T1000 (cell line): ENCODE measurements around the gene SORL1.
A peak's percentile ranks its signal among the peaks of the same experiment; 100 is the strongest.
"Not testable (repeated sequence)": the region's sequence is repeated elsewhere in the genome, so short reads cannot be mapped to it uniquely, and the experiment has no call there.

Experiments
- DNase-seq: peaks from one replicate; lab custom pipeline; 2025; ENCODE audit warnings: mixed read lengths; lab: John Stamatoyannopoulos, UW

SORL1 gene

GRCh38 chr11:121451986-121452608 lies at the start of gene SORL1:
SORL1 (plus strand) TSS chr11:121452314; CDS start chr11:121452332, 18 bp downstream.
- no peak for DNase-seq

DNA sequence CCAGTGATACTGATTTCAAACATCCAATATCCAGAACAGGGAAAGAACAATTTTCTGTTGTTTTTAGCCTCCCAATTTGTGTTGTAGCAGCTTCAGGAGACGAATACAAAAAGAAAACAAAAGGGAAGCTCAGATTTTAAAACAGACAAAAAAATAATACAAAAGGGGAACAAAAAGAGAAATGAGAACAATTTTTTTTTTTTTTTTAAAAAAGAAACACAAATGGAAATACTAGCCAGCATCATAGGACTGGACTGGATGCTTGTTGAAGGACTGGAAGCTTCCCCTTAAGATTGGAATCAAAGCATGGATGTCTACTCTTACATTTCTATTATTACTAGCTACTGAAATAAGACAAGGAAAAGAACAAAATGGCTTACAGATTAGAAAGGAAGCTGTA lies 46.5 kb upstream of the SORL1 start:
- no peak for DNase-seq

GRCh38 chr11:121406291-121406690 lies 45.8 kb upstream of the SORL1 start:
- no peak for DNase-seq

DNA sequence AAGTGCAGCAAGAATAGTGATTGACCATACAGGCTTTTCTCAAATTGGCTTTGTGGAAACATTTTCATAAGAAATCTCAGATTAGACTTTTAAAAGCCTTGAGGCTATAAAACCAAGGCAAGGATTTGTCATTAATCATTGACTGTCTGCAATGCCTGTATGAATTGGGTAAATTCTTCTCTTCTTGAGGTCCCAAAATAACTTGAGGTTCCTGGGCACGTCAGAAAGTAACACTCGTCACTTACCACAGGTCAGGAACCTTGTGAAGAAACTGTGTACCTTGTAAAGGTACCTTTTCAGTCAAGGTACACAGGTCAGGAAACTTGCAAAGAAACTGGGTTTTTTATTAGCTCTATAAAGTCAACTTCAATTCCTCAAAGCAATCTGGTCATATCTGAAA lies 43.3 kb upstream of the SORL1 start:
- DNase-seq, result no peak

DNA sequence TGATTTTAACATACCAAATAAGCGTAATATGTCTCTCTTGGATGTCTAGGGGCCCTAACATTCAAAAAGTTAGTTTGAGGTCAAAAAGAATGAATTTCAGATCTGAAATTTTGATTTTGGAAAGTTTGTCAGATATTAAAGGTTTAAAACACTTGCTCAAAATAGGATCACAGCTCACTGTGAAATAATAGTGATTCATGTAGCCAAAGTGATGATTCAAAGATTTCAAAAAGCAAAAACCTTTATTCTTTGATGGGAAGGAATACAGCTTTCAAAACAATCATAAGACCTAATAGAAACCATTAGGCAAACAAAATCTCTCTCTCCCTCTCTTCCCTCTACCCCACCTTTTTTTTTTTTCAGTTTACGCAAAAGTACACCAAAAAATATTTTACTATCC lies 42.1 kb upstream of the SORL1 start:
- DNase-seq, result not testable (repeated sequence)

DNA sequence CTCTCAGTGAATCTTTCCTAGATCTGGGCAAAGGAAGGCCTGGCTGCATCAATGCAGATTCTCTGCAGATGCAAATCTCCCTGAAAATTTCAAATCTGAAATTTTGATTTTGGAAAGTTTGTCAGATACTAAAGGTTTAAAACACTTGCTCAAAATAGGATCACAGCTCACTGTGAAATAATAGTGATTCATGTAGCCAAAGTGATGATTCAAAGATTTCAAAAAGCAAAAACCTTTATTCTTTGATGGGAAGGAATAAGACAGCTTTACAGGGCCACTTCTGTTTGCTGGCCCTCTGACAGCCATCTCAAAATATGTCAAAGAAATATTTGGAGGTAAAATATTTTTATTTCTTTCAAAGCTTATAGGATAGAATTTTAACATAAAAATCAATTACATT lies 40.8 kb upstream of the SORL1 start:
- DNase-seq, result not testable (repeated sequence)

GRCh38 chr11:121412000-121412587 lies 40.0 kb upstream of the SORL1 start:
- DNase-seq, result no peak

DNA sequence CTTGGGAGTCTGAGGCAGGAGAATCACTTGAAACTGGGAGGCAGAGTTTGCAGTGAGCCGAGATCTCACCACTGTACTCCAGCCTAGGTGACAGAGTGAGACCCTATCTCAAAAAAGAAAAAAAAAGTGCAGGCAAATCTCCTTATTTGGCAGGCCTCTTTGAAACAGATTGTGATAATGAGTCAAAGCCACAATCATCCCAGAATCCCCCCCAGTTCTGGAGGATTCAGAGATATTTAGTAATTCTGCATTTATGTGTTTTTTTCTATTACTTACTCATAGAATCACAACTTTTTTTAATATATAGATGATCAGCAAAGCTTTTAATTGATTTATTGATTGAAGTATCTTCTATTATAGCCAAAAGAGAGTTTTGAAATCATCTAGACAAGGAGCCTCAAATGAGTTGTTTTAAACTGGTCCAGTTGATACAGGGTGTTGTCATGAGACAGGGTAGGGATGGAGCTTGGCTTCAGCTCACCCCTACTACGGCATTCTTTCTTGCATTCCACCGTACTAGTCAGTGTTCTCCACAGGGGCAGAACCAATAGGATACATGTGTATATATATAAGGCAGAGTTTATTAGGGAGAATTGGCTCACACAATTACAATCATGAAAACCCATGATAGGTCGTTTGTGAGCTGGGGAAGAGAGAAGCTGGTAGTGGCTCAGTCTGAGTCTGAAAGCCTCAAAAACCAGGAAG lies 39.3 kb upstream of the SORL1 start:
- no peak for DNase-seq

- no peak for DNase-seq
These were observed 37.8 kb upstream of the SORL1 start for GRCh38 chr11:121414141-121414913.

- no peak for DNase-seq
These were observed 36.3 kb upstream of the SORL1 start for GRCh38 chr11:121415856-121416255.

GRCh38 chr11:121417055-121417551 lies 35.0 kb upstream of the SORL1 start:
- peak; percentile 46 for DNase-seq

DNA sequence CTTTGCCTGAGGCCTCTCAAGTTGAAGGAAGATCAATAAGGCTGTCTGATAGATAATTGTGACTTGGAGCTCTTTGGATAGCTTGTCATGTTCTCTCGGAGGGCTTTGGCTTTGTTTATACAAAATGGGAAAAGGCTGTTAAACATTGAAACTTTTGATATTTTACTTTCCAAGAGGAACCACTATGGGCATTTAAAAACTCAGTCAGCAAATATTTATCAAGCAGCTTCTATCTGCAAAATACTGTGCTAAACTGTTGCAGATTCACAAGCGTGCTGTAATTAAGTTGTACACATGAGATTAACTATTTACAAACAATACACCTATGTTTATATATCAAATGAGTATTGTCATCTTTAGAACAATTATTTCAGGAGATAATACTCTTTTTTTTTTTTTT lies 34.5 kb upstream of the SORL1 start:
- DNase-seq, result no peak

DNA sequence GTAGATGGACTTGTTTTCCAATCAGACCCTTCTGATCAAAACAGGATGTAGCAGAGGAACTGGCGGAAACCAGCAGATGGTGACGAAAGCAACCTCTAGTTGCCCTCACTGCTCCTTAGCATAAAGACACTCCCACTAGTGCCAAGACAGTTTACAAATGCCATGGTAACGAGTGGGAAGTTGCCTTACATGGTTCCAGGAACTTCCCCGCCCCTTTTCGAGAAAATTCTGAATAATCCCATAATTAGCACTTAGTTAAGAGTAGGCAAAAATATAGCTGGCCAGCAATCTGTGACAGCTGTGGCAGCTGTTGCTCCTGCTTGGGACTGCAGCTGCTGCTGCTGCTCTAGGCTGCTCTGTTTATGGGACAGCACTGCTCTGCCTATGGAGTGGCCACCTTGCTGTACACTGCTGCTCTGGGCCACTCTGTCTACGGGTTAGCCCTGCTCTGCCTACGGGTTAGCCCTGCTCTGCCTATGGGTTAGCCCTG lies 33.4 kb upstream of the SORL1 start:
- no peak for DNase-seq

DNA sequence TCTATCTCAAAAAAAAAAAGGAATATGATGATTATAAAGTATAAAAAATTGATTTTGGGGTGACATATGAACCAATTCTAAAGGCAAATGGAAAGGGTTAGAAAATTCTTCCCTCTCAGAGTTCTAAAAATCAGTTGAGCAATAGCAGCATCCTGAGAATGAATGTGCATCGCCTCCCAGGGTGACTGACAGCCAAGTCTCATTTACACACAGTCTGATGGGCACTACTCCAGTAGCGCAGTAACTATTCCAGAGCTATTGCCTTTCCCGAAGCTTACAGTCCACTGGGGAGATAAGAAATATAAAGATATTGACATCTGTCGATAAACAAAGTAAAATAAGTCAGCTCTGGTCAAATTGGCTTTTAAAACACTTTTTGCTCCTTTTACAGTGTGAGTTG lies 32.3 kb upstream of the SORL1 start:
- no peak for DNase-seq

DNA sequence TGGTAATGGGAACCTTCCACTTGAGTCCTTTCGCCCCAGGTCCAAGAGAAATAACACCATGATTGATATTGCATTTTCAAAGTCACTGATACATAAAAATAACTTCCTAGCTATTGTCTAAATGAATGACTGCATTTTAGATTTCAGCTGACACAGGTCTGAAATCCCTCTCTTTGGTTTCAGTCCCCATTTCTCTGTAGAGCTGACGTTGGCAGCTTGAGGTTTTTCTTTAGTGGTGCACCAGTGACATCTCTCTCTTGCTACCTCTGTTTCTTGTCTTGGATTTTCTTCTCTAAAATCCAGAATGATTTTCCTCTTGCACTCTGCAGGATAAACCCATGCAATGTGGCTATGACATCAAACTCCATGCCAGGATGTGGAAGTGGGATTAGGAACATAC lies 31.7 kb upstream of the SORL1 start:
- DNase-seq, result no peak

GRCh38 chr11:121421149-121421901 lies 30.8 kb upstream of the SORL1 start:
- no peak for DNase-seq

DNA sequence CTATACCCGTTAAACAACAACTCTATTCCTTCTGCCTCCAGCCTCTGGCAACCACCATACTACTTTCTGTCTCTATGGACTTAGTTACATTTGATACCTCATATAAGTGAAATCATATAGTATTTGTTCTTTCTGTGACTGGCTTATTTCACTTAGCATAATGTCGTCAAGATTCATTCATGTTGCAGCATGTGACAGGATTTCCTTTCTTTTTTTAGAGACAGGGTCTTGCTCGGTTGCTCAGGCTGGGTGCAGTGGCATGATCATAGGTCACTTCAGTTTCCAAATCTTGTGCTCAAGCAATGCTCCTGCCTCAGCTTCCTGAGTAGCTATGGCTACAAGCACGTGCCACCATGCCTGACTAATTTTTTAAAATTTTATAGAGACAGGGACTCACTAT lies 29.4 kb upstream of the SORL1 start:
- no peak for DNase-seq

DNA sequence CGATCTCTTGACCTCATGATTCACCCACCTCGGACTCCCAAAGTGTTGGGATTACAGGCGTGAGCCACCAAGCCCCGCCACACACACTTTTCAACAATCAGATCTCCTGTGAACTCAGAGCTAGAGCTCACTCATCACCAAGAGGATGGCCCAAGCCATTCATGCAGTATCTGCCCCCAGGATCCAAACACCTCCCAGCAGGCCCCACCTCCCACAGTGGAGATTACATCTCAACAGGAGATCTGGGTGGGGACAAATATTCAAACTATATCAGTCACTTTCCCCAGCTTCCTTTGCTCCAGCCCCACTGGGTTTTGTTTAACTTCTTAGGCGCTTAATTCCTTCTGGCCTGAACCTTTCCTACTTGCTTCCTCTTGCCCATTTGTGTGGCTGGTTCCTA lies 26.3 kb upstream of the SORL1 start:
- DNase-seq, result no peak

GRCh38 chr11:121426476-121427399 lies 25.4 kb upstream of the SORL1 start:
- no peak for DNase-seq

DNA sequence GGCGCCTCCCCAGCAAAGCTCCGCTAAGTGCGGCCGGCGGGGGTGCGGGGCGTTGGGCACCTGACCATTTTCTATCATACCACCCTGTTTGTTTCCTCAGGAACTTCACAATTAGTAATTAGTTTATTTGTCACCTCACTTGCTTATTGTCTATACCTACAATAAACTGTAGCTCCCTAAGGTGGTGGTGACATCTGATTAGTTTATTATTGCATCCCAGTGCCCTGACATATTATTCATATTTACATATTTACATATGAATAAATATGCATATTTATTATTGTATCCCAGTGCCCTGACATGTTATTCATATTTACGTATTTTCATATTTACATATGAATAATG lies 24.7 kb upstream of the SORL1 start:
- no peak for DNase-seq

DNA sequence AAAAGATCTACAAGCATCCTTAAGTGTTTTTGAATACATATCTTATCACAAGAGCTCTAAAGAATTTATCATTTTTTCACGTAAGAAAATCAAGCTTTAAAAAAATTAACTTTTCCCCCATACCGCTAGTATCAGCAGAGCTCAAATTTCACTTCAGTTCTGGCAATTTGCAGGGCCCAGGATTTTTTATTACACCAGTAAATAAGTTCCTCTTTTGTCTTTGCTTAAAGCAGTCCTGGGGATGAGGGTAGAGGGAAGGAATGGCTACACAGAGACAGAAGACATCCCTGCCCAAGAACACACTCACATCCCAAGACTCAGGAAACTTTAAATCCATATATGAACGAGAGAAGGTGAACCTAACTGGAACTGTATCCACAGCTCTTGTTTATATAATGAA lies 22.6 kb upstream of the SORL1 start:
- no peak for DNase-seq
